H1 (cell line): ENCODE data around the gene FGR. TPM values are rescaled to one million over a fixed set of nuclear protein-coding genes. Genes with fewer than 3 reads are reported as not detected.

Source experiments
- CHD1 ChIP-seq: IDR thresholded peaks from 2 replicates; pipeline ENCODE4 v1.6.1; 2012; ENCODE audit warnings: low read depth, low read length, improper control_type of control experiment
- CHD2 ChIP-seq: IDR thresholded peaks from 2 replicates; pipeline ENCODE4 v1.6.1; 2012; ENCODE audit warnings: low read length, improper control_type of control experiment
- CTBP2 ChIP-seq: IDR thresholded peaks from 2 replicates; pipeline ENCODE4 v1.7.0; 2011; ENCODE audit warnings: borderline replicate concordance, mild to moderate bottlenecking, moderate library complexity, mixed read lengths, low read length; ENCODE audit not compliant: insufficient read depth, insufficient read length
- HDAC2 ChIP-seq, 2 experiments: fragments of 300-600 bp in 1 of 2; sonication (generic) in 1 of 2; IDR thresholded peaks; 2 replicates each; pipeline ENCODE4 v1.6.1; 2011 to 2012; ENCODE audit warnings: low read depth in 2 of 2, low read length in 2 of 2, mild to moderate bottlenecking in 2 of 2, moderate library complexity in 2 of 2, borderline replicate concordance in 1 of 2, inconsistent platforms in 1 of 2
- KDM1A ChIP-seq: fragments of 200-600, 300-600 bp; sonication (generic); IDR thresholded peaks from 2 replicates; pipeline ENCODE4 v1.7.1; 2016; ENCODE audit warnings: mild to moderate bottlenecking, low read length, borderline replicate concordance
- MAX ChIP-seq: IDR thresholded peaks from 2 replicates; pipeline ENCODE4 v1.6.1; 2012; ENCODE audit warnings: inconsistent platforms
- NRF1 ChIP-seq: IDR thresholded peaks from 2 replicates; pipeline ENCODE4 v1.6.1; 2011; ENCODE audit warnings: mild to moderate bottlenecking, low read depth, low read length, improper control_type of control experiment
- POLR2AphosphoS5 ChIP-seq: IDR thresholded peaks from 2 replicates; pipeline ENCODE4 v1.6.1; 2011; ENCODE audit warnings: low read depth, low read length
- RAD21 ChIP-seq, 2 experiments: IDR thresholded peaks in 1 of 2; conservative IDR thresholded peaks in 1 of 2; 2 replicates each; pipeline ENCODE4 v1.6.1; 2011; ENCODE audit warnings: low read depth in 2 of 2, low read length in 2 of 2, improper control_type of control experiment in 1 of 2, inconsistent platforms in 1 of 2, mild to moderate bottlenecking in 1 of 2, moderate library complexity in 1 of 2
- RFX5 ChIP-seq: IDR thresholded peaks from 2 replicates; pipeline ENCODE4 v1.6.1; 2011; ENCODE audit warnings: low read depth, low read length, improper control_type of control experiment, borderline replicate concordance
- TAF1 ChIP-seq: IDR thresholded peaks from 2 replicates; pipeline ENCODE4 v1.6.1; 2011; ENCODE audit warnings: mild to moderate bottlenecking, low read depth, low read length
- polyA plus RNA-seq, 7 experiments: library from polyadenylated mRNA; depleted of rRNA in 3 of 7; stranded (reverse) in 5 of 7; unstranded in 2 of 7; fragments of >200 nt in 5 of 7; fragments of 200-250 nt in 2 of 7; gene quantifications; 1 replicate in 5 of 7; 2 replicates in 1 of 7; 4 replicates in 1 of 7; pipeline versions ENCODE4 v1.2.1 to v1.2.3, GENCODE V29; 2011 to 2013; ENCODE audit warnings: missing spikeins in 2 of 7, mixed read lengths in 2 of 7
- total RNA-seq: library from RNA; stranded (reverse); fragmentation: NEBNext Ultra II Directional; extraction: Animal tissue kit (Norgen Biotek cat#: 25700); gene quantifications from 2 replicates; pipeline ENCODE4 v1.2.1, GENCODE V29; 2021
- TF ChIP-seq, protein P1 (sequence below): fragments of 300-600 bp; sonication (generic); IDR thresholded peaks from 2 replicates; pipeline ENCODE4 v1.7.1; 2012; ENCODE audit warnings: low read length, moderate library complexity, mild to moderate bottlenecking, inconsistent platforms; ENCODE audit not compliant: insufficient replicate concordance

The FGR gene
- total and polyA plus RNA-seq, 2 of the 8 experiments (the other 6 are each of a cell fraction or from before 2014, with no cell fraction given): 0.22 to 0.95 TPM

- TF ChIP-seq, protein P1, sequence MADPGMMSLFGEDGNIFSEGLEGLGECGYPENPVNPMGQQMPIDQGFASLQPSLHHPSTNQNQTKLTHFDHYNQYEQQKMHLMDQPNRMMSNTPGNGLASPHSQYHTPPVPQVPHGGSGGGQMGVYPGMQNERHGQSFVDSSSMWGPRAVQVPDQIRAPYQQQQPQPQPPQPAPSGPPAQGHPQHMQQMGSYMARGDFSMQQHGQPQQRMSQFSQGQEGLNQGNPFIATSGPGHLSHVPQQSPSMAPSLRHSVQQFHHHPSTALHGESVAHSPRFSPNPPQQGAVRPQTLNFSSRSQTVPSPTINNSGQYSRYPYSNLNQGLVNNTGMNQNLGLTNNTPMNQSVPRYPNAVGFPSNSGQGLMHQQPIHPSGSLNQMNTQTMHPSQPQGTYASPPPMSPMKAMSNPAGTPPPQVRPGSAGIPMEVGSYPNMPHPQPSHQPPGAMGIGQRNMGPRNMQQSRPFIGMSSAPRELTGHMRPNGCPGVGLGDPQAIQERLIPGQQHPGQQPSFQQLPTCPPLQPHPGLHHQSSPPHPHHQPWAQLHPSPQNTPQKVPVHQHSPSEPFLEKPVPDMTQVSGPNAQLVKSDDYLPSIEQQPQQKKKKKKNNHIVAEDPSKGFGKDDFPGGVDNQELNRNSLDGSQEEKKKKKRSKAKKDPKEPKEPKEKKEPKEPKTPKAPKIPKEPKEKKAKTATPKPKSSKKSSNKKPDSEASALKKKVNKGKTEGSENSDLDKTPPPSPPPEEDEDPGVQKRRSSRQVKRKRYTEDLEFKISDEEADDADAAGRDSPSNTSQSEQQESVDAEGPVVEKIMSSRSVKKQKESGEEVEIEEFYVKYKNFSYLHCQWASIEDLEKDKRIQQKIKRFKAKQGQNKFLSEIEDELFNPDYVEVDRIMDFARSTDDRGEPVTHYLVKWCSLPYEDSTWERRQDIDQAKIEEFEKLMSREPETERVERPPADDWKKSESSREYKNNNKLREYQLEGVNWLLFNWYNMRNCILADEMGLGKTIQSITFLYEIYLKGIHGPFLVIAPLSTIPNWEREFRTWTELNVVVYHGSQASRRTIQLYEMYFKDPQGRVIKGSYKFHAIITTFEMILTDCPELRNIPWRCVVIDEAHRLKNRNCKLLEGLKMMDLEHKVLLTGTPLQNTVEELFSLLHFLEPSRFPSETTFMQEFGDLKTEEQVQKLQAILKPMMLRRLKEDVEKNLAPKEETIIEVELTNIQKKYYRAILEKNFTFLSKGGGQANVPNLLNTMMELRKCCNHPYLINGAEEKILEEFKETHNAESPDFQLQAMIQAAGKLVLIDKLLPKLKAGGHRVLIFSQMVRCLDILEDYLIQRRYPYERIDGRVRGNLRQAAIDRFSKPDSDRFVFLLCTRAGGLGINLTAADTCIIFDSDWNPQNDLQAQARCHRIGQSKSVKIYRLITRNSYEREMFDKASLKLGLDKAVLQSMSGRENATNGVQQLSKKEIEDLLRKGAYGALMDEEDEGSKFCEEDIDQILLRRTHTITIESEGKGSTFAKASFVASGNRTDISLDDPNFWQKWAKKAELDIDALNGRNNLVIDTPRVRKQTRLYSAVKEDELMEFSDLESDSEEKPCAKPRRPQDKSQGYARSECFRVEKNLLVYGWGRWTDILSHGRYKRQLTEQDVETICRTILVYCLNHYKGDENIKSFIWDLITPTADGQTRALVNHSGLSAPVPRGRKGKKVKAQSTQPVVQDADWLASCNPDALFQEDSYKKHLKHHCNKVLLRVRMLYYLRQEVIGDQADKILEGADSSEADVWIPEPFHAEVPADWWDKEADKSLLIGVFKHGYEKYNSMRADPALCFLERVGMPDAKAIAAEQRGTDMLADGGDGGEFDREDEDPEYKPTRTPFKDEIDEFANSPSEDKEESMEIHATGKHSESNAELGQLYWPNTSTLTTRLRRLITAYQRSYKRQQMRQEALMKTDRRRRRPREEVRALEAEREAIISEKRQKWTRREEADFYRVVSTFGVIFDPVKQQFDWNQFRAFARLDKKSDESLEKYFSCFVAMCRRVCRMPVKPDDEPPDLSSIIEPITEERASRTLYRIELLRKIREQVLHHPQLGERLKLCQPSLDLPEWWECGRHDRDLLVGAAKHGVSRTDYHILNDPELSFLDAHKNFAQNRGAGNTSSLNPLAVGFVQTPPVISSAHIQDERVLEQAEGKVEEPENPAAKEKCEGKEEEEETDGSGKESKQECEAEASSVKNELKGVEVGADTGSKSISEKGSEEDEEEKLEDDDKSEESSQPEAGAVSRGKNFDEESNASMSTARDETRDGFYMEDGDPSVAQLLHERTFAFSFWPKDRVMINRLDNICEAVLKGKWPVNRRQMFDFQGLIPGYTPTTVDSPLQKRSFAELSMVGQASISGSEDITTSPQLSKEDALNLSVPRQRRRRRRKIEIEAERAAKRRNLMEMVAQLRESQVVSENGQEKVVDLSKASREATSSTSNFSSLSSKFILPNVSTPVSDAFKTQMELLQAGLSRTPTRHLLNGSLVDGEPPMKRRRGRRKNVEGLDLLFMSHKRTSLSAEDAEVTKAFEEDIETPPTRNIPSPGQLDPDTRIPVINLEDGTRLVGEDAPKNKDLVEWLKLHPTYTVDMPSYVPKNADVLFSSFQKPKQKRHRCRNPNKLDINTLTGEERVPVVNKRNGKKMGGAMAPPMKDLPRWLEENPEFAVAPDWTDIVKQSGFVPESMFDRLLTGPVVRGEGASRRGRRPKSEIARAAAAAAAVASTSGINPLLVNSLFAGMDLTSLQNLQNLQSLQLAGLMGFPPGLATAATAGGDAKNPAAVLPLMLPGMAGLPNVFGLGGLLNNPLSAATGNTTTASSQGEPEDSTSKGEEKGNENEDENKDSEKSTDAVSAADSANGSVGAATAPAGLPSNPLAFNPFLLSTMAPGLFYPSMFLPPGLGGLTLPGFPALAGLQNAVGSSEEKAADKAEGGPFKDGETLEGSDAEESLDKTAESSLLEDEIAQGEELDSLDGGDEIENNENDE: no peak
- TF ChIP-seq CHD1: no peak
- no peak for TF ChIP-seq KDM1A
- no peak for TF ChIP-seq CTBP2
- no peak for TF ChIP-seq CHD2
- no peak for TF ChIP-seq MAX
- no peak for TF ChIP-seq RFX5
- no peak for TF ChIP-seq TAF1
- TF ChIP-seq POLR2AphosphoS5: no peak
- TF ChIP-seq NRF1: no peak
- TF ChIP-seq RAD21 (IDR thresholded peaks at IDR 0.05 in 1 of 2, conservative IDR thresholded peaks at IDR 0.05 in 1 of 2; ENCODE audit: low read depth in 2 of 2, low read length in 2 of 2): no peak
- TF ChIP-seq HDAC2 (IDR thresholded peaks at IDR 0.05; ENCODE audit: borderline replicate concordance in 1 of 2, low read depth in 2 of 2, low read length in 2 of 2): no peak
These were observed 10.1 kb upstream of the FGR start (continued) for GRCh38 chr1:27645071-27645415.
